ENCODE data around the gene TOM1L2.
A peak's percentile ranks its signal among the peaks of the same experiment; 100 is the strongest.
"Not testable (repeated sequence)": the region's sequence is repeated elsewhere in the genome, so short reads cannot be mapped to it uniquely, and the experiment has no call there.

TOM1L2 gene

GRCh38 chr17:17816240-17816814 is 155.9 kb downstream of the TOM1L2 start:
- DNase-seq: no peak

- DNase-seq: no peak
Observed at GRCh38 chr17:17815436-17816200, 156.6 kb downstream of the TOM1L2 start.

- no peak for DNase-seq
Observed at GRCh38 chr17:17815062-17815406, 157.2 kb downstream of the TOM1L2 start.

- no peak for DNase-seq
Observed at GRCh38 chr17:17814162-17815061, 157.8 kb downstream of the TOM1L2 start.

- DNase-seq: no peak
Observed at GRCh38 chr17:17813725-17814095, 158.5 kb downstream of the TOM1L2 start.

- no peak for DNase-seq
Observed at GRCh38 chr17:17813055-17813724, 159.0 kb downstream of the TOM1L2 start.

GRCh38 chr17:17812211-17813054 is 159.8 kb downstream of the TOM1L2 start:
- peak; percentile 51 for DNase-seq

- DNase-seq: no peak
Observed at GRCh38 chr17:17811381-17812210, 160.6 kb downstream of the TOM1L2 start.

- DNase-seq: no peak
Observed at GRCh38 chr17:17810895-17811248, 161.3 kb downstream of the TOM1L2 start.

- no peak for DNase-seq
Observed at GRCh38 chr17:17810084-17810894, 161.9 kb downstream of the TOM1L2 start.

GRCh38 chr17:17809531-17810083 is 162.6 kb downstream of the TOM1L2 start:
- DNase-seq: no peak

GRCh38 chr17:17808706-17809432 is 163.3 kb downstream of the TOM1L2 start:
- DNase-seq: peak; percentile 47

- DNase-seq: not testable (repeated sequence)
Observed at GRCh38 chr17:17808200-17808599, 164.0 kb downstream of the TOM1L2 start.

- no peak for DNase-seq
Observed at GRCh38 chr17:17807440-17807839, 164.8 kb downstream of the TOM1L2 start.

GRCh38 chr17:17806611-17807274 is 165.5 kb downstream of the TOM1L2 start:
- no peak for DNase-seq

- DNase-seq: no peak
Observed at GRCh38 chr17:17806035-17806434, 166.2 kb downstream of the TOM1L2 start.

GRCh38 chr17:17805575-17805974 is 166.6 kb downstream of the TOM1L2 start:
- DNase-seq: no peak

- no peak for DNase-seq
Observed at GRCh38 chr17:17804007-17804406, 168.2 kb downstream of the TOM1L2 start.
